GM13976 (cell line): ENCODE data around the gene TBC1D23.
"Not testable (repeated sequence)": the region's sequence is repeated elsewhere in the genome, so short reads cannot be mapped to it uniquely, and the experiment has no call there.

Experiments
- DNase-seq: peaks from one replicate; pipeline ENCODE4 v3.0.0; 2012; ENCODE audit warnings: low spot score
- in situ Hi-C: fragments of 300-500 bp; cut with MboI; formaldehyde crosslinking; loops from one replicate; pipeline ENCODE4 v1.12.0; 2022; ENCODE audit warnings: low sequenced_read_pairs, mixed read lengths, inconsistent platforms; ENCODE audit not compliant: unreplicated experiment
- TF ChIP-seq, protein P1 (sequence below): IDR thresholded peaks from 2 replicates; pipeline ENCODE4 v1.5.1; 2012; ENCODE audit warnings: borderline replicate concordance, mild to moderate bottlenecking; ENCODE audit not compliant: insufficient read depth; ENCODE audit errors: extremely low read depth, missing control alignments, control extremely low read depth

TBC1D23 gene

GRCh38 chr3:100335434-100335833 lies 74.6 kb downstream of the TBC1D23 start:
- in situ Hi-C loops, result no loop called here
- peak; percentile 70 for DNase-seq
- TF ChIP-seq, protein P1, sequence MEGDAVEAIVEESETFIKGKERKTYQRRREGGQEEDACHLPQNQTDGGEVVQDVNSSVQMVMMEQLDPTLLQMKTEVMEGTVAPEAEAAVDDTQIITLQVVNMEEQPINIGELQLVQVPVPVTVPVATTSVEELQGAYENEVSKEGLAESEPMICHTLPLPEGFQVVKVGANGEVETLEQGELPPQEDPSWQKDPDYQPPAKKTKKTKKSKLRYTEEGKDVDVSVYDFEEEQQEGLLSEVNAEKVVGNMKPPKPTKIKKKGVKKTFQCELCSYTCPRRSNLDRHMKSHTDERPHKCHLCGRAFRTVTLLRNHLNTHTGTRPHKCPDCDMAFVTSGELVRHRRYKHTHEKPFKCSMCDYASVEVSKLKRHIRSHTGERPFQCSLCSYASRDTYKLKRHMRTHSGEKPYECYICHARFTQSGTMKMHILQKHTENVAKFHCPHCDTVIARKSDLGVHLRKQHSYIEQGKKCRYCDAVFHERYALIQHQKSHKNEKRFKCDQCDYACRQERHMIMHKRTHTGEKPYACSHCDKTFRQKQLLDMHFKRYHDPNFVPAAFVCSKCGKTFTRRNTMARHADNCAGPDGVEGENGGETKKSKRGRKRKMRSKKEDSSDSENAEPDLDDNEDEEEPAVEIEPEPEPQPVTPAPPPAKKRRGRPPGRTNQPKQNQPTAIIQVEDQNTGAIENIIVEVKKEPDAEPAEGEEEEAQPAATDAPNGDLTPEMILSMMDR, result no peak

DNA sequence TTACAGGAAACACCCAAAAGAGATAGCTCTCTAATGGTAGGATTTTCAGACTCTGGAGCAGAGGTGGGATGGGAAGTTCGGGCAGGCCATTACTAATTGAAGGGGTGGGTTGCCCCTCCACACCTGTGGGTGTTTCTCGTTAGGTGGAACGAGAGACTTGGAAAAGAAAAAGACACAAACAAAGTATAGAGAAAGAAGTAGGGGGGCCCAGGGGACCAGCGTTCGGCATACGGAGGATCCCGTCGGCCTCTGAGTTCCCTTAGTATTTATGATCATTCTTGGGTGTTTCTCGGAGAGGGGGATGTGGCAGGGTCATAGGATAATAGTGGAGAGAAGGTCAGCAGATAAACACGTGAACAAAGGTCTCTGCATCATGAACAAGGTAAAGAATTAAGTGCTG lies 75.4 kb downstream of the TBC1D23 start:
- not testable (repeated sequence) for DNase-seq

GRCh38 chr3:100338911-100339310 lies 78.1 kb downstream of the TBC1D23 start:
- in situ Hi-C loops, result no loop called here
- no peak for DNase-seq
- TF ChIP-seq, protein P1, result no peak

More for the DNA sequence above, 75.4 kb downstream of the TBC1D23 start:
- in situ Hi-C loops, result not testable (repeated sequence)

DNA sequence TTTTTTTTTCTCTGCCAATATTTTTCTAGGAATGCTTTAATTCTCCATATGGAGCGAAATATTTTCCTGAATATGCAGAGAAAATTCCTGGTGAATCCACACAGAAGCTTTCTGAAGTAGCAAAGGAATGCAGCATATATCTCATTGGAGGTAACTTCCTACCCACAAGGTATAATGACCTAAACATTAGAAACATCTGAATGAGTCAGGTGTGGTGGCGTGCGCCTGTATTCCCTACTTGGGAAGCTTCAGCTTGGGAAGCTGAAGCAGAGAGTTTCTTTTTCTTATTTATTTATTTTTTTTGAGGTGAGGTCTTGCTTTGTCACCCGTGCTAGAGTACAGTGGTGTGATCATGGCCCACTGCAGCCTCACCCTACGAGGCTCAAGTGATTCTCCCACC lies 79.0 kb downstream of the TBC1D23 start:
- in situ Hi-C loops, result no loop called here
- TF ChIP-seq, protein P1, result no peak
- DNase-seq, result no peak

DNA sequence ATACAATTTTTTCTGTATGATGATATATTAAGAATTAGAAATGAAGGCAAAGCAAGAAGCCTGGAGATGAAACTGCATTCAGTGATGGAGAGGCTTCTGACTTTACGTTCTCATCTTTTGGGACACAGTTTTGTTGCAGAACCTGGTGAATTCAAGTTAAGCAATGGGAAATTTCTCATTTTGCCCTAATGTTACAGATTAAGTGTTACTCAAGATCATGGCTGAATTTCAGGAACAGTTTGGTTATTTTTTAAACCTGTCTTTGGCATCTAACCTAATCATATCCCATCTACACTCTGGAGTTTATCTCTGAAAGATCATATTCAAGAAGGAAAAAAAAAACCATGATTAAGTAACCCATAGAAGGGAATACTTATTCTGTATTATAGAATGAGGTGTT lies 79.7 kb downstream of the TBC1D23 start:
- TF ChIP-seq, protein P1, result no peak
- in situ Hi-C loops, result no loop called here
- no peak for DNase-seq

GRCh38 chr3:100348727-100349126 lies 87.9 kb downstream of the TBC1D23 start:
- TF ChIP-seq, protein P1, result no peak
- in situ Hi-C loops, result no loop called here
- DNase-seq, result no peak

- DNase-seq, in situ Hi-C loops: not testable (repeated sequence)
Observed at GRCh38 chr3:100351770-100352169, 91.0 kb downstream of the TBC1D23 start.
